MM.1S (cell line): ENCODE measurements around the gene PHF19.

Experiments used
- DNase-seq: peaks from one replicate; pipeline ENCODE4 v3.0.0-alpha.2; 2015
- H2AFZ ChIP-seq: fragments of 300-600 bp; sonication (generic); 2 replicates; pipeline ENCODE4 v1.6.0; 2016; ENCODE audit warnings: antibody characterized with exemption, low read length
- H3F3A ChIP-seq: fragments of 300-600 bp; sonication (generic); 2 replicates; pipeline ENCODE4 v1.6.1; 2016; ENCODE audit warnings: mild to moderate bottlenecking, antibody characterized with exemption, low read length, moderate library complexity, mixed read lengths; ENCODE audit not compliant: insufficient read depth
- H3K27ac ChIP-seq: fragments of 300-600 bp; sonication (generic); 2 replicates; pipeline ENCODE4 v1.5.1; 2016; ENCODE audit warnings: mild to moderate bottlenecking, low read length
- H3K27me3 ChIP-seq: fragments of 300-600 bp; sonication (generic); replicated peaks from 2 replicates; pipeline ENCODE4 v1.6.0; 2016; ENCODE audit warnings: low read length; ENCODE audit not compliant: insufficient read depth
- H3K36me3 ChIP-seq: fragments of 300-600 bp; sonication (generic); replicated peaks from 2 replicates; pipeline ENCODE4 v1.6.1; 2016; ENCODE audit warnings: mild to moderate bottlenecking, low read length, mixed read lengths; ENCODE audit not compliant: insufficient read depth
- H3K4me1 ChIP-seq: fragments of 300-600 bp; sonication (generic); 2 replicates; pipeline ENCODE4 v1.6.1; 2016; ENCODE audit warnings: low read length, mixed read lengths
- H3K4me2 ChIP-seq: fragments of 300-600 bp; sonication (generic); 2 replicates; pipeline ENCODE4 v1.6.0; 2016; ENCODE audit warnings: low read depth, low read length
- H3K4me3 ChIP-seq: fragments of 300-600 bp; sonication (generic); 2 replicates; pipeline ENCODE4 v1.5.1; 2016; ENCODE audit warnings: low read length, mixed read lengths
- H3K79me2 ChIP-seq: fragments of 300-600 bp; sonication (generic); 2 replicates; pipeline ENCODE4 v1.6.1; 2016; ENCODE audit warnings: mixed run types, low read length, mixed read lengths
- H3K9ac ChIP-seq: fragments of 300-600 bp; sonication (generic); 2 replicates; pipeline ENCODE4 v1.6.1; 2016; ENCODE audit warnings: low read length, mixed read lengths
- H3K9me2 ChIP-seq: fragments of 300-600 bp; sonication (generic); replicated peaks from 2 replicates; pipeline ENCODE4 v1.6.1; 2016; ENCODE audit warnings: mild to moderate bottlenecking, low read length, mixed read lengths; ENCODE audit not compliant: insufficient read depth
- H3K9me3 ChIP-seq: fragments of 300-600 bp; sonication (generic); replicated peaks from 2 replicates; pipeline ENCODE4 v1.6.1; 2016; ENCODE audit warnings: mild to moderate bottlenecking, low read length, mixed read lengths; ENCODE audit not compliant: insufficient read depth
- H4K20me1 ChIP-seq: fragments of 300-600 bp; sonication (generic); 2 replicates; pipeline ENCODE4 v1.6.1; 2016; ENCODE audit warnings: mild to moderate bottlenecking, low read length, moderate library complexity, mixed read lengths; ENCODE audit not compliant: insufficient read depth
- CTCF ChIP-seq: fragments of 300-600 bp; sonication (generic); IDR thresholded peaks from 2 replicates; pipeline ENCODE4 v1.5.1; 2016; ENCODE audit warnings: antibody characterized with exemption, low read length, mixed read lengths
- EZH2 ChIP-seq: fragments of 300-600 bp; sonication (generic); optimal IDR thresholded peaks from 2 replicates; pipeline ENCODE3; 2017; ENCODE audit warnings: low read depth, mild to moderate bottlenecking, antibody characterized with exemption, low read length, mixed read lengths
- EZH2phosphoT487 ChIP-seq: fragments of 300-600 bp; sonication (generic); IDR thresholded peaks from 2 replicates; pipeline ENCODE4 v1.6.1; 2018; ENCODE audit warnings: antibody characterized with exemption, low read length

Gene PHF19

GRCh38 chr9:120842685-120843485 is 34.1 kb downstream of the PHF19 start, which contains the start of gene PSMD5:
PSMD5 (minus strand) TSS chr9:120842922; CDS start chr9:120842909, 13 bp downstream.
- Histone ChIP-seq H3K4me3 (peak within 1 kb of the TSS; percentile 94), H3K27ac (peak within 1 kb of the TSS; percentile 90), H3K4me2 (peak within 1 kb of the TSS; percentile 85), H3K4me1 (peaks cover 17% of the 10 kb centered on the region), H4K20me1 (peaks cover under 1% of the 10 kb centered on the region; the same call in 1 of the 2 replicates), H2AFZ (peak within 1 kb of the TSS; percentile 92), H3K36me3 (0 out of 2 replicates have a peak, but pooled peaks cover 5% of the 10 kb centered on the region), H3K79me2 (peaks cover 89% of the 10 kb centered on the region), H3K9me2 (no peaks in the 10 kb centered on the region), H3K9me3 (no peaks in the 10 kb centered on the region), H3K9ac (peak within 1 kb of the TSS; percentile 97), H3F3A (0 out of 2 replicates have a peak, but pooled peaks cover 2% of the 10 kb centered on the region), H3K27me3 (no peaks in the 10 kb centered on the region)
- DNase-seq, result peak; percentile 99
- TF ChIP-seq EZH2phosphoT487, result no peak
- no peak for TF ChIP-seq CTCF
- TF ChIP-seq EZH2, result no peak

DNA sequence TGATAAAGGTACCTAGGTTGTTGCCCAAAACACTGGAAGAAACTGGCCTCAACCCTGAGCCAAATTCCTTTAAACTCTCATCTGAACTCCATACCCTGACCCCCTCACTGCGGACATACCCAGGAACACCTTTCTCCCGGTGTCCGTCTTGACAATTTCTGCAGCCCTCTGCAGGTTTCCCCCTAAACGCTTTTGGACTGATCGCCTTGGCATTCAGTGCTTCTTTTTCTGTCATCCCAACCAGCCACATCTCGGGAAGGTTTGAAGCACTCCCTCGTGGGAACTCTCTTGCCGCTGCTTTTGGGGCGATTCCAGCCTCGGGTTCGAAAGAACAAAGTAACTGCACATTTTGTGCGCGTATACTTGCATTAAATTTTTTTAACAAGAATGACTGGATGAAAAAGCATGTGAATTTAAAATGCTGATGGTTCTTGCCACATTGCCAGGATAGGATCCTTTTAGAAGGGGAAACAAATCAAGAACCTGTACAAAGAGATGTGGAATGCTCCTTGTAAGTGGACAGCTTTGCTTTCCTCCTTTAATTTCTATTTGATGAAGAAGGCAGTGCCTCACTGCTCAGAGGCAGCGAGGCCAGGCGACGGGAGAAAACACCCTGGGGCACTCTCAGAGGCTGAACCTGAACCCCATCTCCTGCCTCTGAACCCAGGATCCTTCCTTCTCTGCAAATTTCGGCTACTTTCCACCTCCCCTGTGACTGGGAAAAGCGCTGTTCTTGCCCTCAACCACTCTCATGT is 34.9 kb downstream of the PHF19 start:
- H3K9ac ChIP-seq, result peak overlapping the region; percentile 97
- H3K79me2 ChIP-seq, result peaks cover 91% of the 10 kb centered on the region
- no peaks in the 10 kb centered on the region for H3K27me3 ChIP-seq
- no peaks in the 10 kb centered on the region for H3K9me3 ChIP-seq
- H3K36me3 ChIP-seq, result 0 out of 2 replicates have a peak, but pooled peaks cover 5% of the 10 kb centered on the region
- H3K27ac ChIP-seq, result peak overlapping the region; percentile 90
- no peak for TF ChIP-seq EZH2phosphoT487
- TF ChIP-seq CTCF, result no peak
- TF ChIP-seq EZH2, result no peak
- H3K9me2 ChIP-seq, result no peaks in the 10 kb centered on the region
- peaks cover 17% of the 10 kb centered on the region for H3K4me1 ChIP-seq
- DNase-seq, result peak; percentile 36
- H4K20me1 ChIP-seq, result peaks cover 3% of the 10 kb centered on the region; the same call in 1 of the 2 replicates
- H3K4me3 ChIP-seq, result peak overlapping the region; percentile 94
- H3F3A ChIP-seq, result 0 out of 2 replicates have a peak, but pooled peaks cover 2% of the 10 kb centered on the region
- H2AFZ ChIP-seq, result peak overlapping the region; percentile 92
- peak overlapping the region; percentile 85 for H3K4me2 ChIP-seq

DNA sequence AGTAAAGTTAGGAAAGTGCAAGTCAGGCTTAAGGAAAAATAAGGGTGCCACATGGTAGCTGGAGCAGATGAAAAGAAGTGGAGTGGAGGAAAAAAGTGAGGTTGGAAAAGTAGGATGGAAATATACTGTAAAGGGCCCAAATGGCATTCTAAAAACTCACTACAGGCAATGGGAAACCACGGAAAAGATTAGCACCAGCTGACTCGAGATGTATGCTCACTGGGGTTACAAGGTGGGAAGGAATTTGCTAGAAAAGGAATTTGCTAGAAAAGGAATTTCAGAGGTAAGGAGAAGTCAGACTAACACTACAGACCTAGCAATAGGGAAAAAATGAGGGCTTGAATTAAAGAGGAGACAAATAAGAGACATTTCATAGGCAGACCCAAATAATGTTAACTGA is 37.8 kb downstream of the PHF19 start:
- Histone ChIP-seq H3K9ac (no peak overlapping the region), H3K79me2 (peaks cover 75% of the 10 kb centered on the region), H3K4me2 (no peak overlapping the region)

More for the DNA sequence above, 37.8 kb downstream of the PHF19 start:
- Histone ChIP-seq H3K9me3 (no peaks in the 10 kb centered on the region), H2AFZ (no peak overlapping the region), H3K9me2 (no peaks in the 10 kb centered on the region), H3F3A (no peaks in the 10 kb centered on the region), H3K4me1 (peaks cover 11% of the 10 kb centered on the region), H3K27ac (no peak overlapping the region), H3K27me3 (no peaks in the 10 kb centered on the region), H3K36me3 (no peaks in the 10 kb centered on the region; the same call in 1 of the 2 replicates), H4K20me1 (peaks cover 3% of the 10 kb centered on the region; the same call in 1 of the 2 replicates), H3K4me3 (no peak overlapping the region)
- TF ChIP-seq EZH2 (no peak), CTCF (no peak), EZH2phosphoT487 (no peak)
- DNase-seq, result no peak
